OCI-LY1 (cell line): ENCODE data around the gene SUPT5H.

Experiments
- H2AFZ ChIP-seq: fragments of 200-600 bp; sonication (generic), shearing (Covaris generic); 2 replicates; pipeline ENCODE4 v1.6.0; 2014; ENCODE audit warnings: antibody characterized with exemption, mild to moderate bottlenecking, low read length
- H3F3A ChIP-seq: fragments of 200-600 bp; sonication (generic), shearing (Covaris generic); 2 replicates; pipeline ENCODE4 v1.6.0; 2014; ENCODE audit warnings: mild to moderate bottlenecking, antibody characterized with exemption, low read length, moderate library complexity; ENCODE audit not compliant: insufficient read depth
- H3K27ac ChIP-seq: fragments of 200-600 bp; sonication (generic); 2 replicates; pipeline ENCODE4 v1.5.1; 2014; ENCODE audit warnings: low read length, mixed run types, mild to moderate bottlenecking, low read depth; ENCODE audit not compliant: poor library complexity, severe bottlenecking
- H3K27me3 ChIP-seq: fragments of 200-600 bp; sonication (generic); 2 replicates; pipeline ENCODE4 v1.6.0; 2014; ENCODE audit warnings: antibody characterized with exemption, mild to moderate bottlenecking, low read length, moderate library complexity; ENCODE audit not compliant: insufficient read depth
- H3K36me3 ChIP-seq: fragments of 200-600 bp; sonication (generic); 2 replicates; pipeline ENCODE4 v1.6.1; 2014; ENCODE audit warnings: mild to moderate bottlenecking, antibody characterized with exemption, low read length, moderate library complexity, mixed read lengths; ENCODE audit not compliant: insufficient read depth
- H3K4me1 ChIP-seq: fragments of 200-600 bp; sonication (generic); 2 replicates; pipeline ENCODE4 v1.5.1; 2014; ENCODE audit warnings: mild to moderate bottlenecking, low read length, moderate library complexity; ENCODE audit not compliant: insufficient read depth, severe bottlenecking
- H3K4me2 ChIP-seq: fragments of 200-600 bp; sonication (generic), shearing (Covaris generic); 2 replicates; pipeline ENCODE4 v1.6.1; 2014; ENCODE audit warnings: low read length
- H3K4me3 ChIP-seq: fragments of 200-600 bp; sonication (generic); 2 replicates; pipeline ENCODE4 v1.5.1; 2014; ENCODE audit warnings: low read length, low read depth, mild to moderate bottlenecking, mixed read lengths; ENCODE audit not compliant: poor library complexity, severe bottlenecking
- H3K79me2 ChIP-seq: fragments of 200-600 bp; shearing (Covaris generic); 2 replicates; pipeline ENCODE4 v1.6.1; 2016; ENCODE audit warnings: mixed run types, low read length, mixed read lengths; ENCODE audit not compliant: insufficient read depth
- H3K9ac ChIP-seq: fragments of 200-600 bp; sonication (generic), shearing (Covaris generic); 2 replicates; pipeline ENCODE4 v1.6.1; 2014; ENCODE audit warnings: mild to moderate bottlenecking, low read length, mixed read lengths
- H3K9me2 ChIP-seq: fragments of 200-600 bp; sonication (generic), shearing (Covaris generic); 2 replicates; pipeline ENCODE4 v1.6.1; 2014; ENCODE audit warnings: low read depth, mild to moderate bottlenecking, low read length, mixed read lengths
- H3K9me3 ChIP-seq: fragments of 200-600 bp; shearing (Covaris generic); 2 replicates; pipeline ENCODE4 v1.6.1; 2014; ENCODE audit warnings: low read length, mixed read lengths
- H4K20me1 ChIP-seq: fragments of 200-600 bp; sonication (generic), shearing (Covaris generic); 2 replicates; pipeline ENCODE4 v1.6.0; 2016; ENCODE audit warnings: mild to moderate bottlenecking, low read length; ENCODE audit not compliant: insufficient read depth
- EZH2 ChIP-seq: fragments of 200-600 bp; sonication (generic), shearing (Covaris generic); IDR thresholded peaks from 2 replicates; pipeline ENCODE4 v1.8.0; 2017; ENCODE audit warnings: borderline replicate concordance, mixed run types, mild to moderate bottlenecking, antibody characterized with exemption, low read length, moderate library complexity, mixed read lengths
- TF ChIP-seq, protein P1 (sequence below): fragments of 200-600 bp; sonication (generic), shearing (Covaris generic); IDR thresholded peaks from 2 replicates; pipeline ENCODE4 v1.5.1; 2017; ENCODE audit warnings: mild to moderate bottlenecking, antibody characterized with exemption, low read length, moderate library complexity, mixed read lengths

The SUPT5H gene

GRCh38 chr19:39518975-39519374, 73.6 kb downstream of the SUPT5H start:
- H3K36me3 ChIP-seq = no peaks in the 10 kb centered on the region
- no peak overlapping the region for H2AFZ ChIP-seq
- H3K4me1 ChIP-seq = peaks cover 46% of the 10 kb centered on the region
- H3K4me3 ChIP-seq = no peak overlapping the region
- H3K4me2 ChIP-seq = no peak overlapping the region
- H3K9me2 ChIP-seq = no peaks in the 10 kb centered on the region
- H3K9me3 ChIP-seq = no peaks in the 10 kb centered on the region
- H3K79me2 ChIP-seq = no peaks in the 10 kb centered on the region
- no peak overlapping the region for H3K9ac ChIP-seq
- peaks cover 12% of the 10 kb centered on the region for H3K27me3 ChIP-seq
- no peak overlapping the region for H3K27ac ChIP-seq
- no peaks in the 10 kb centered on the region for H4K20me1 ChIP-seq
- H3F3A ChIP-seq = no peaks in the 10 kb centered on the region
- TF ChIP-seq EZH2 = no peak

DNA sequence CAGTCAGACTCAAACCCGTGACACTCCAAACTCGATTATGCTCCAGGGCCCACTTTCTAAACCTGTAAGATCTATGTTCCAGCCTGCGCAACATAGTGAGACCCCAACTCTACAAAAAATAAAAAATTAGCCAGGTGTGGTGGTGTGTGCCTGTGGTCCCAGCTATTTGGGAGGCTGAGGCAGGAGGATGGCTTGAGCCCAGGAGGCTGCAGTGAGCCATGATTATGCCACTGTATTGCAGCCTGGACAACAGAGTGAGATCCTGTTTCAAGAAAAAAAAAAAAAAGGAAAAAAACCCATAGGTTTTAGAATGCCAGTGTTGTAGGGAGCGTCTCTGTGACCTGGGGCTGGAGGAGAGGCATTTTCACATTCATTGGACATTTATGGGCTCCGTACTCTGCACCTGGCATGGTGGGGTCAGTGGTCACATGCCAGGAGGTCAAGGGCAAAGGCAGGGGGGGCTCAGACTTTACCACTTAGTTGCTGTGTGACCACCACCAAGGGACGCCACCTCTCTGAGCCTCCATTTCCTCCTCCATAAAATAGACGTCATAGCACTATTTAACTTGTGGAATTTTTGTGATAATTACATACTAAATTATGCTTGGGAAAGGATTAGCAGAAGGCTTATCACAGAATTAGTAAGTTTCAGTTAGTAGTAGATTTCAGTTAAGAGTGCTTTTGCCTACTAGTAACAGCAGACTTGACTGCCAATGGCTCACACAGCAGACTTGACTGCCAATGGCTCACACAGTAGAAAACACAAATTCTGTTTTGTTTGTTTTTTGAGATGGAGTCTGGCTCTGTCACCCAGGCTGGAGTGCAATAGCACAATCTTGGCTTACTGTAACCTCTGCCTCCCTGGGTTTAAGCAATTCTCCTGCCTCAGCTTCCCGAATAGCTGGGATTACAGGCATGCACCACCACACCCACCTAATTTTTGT, 75.4 kb downstream of the SUPT5H start:
- Histone ChIP-seq H4K20me1 (no peaks in the 10 kb centered on the region), H3K79me2 (no peaks in the 10 kb centered on the region), H3K4me3 (no peak overlapping the region), H3K9me2 (no peaks in the 10 kb centered on the region), H3K36me3 (no peaks in the 10 kb centered on the region), H3K4me2 (no peak overlapping the region), H3K27me3 (0 out of 2 replicates have a peak, but pooled peaks cover 6% of the 10 kb centered on the region), H3K27ac (no peak overlapping the region), H3K9ac (no peak overlapping the region), H2AFZ (no peak overlapping the region), H3K9me3 (no peaks in the 10 kb centered on the region), H3F3A (no peaks in the 10 kb centered on the region), H3K4me1 (peaks cover 36% of the 10 kb centered on the region)
- TF ChIP-seq, protein P1, sequence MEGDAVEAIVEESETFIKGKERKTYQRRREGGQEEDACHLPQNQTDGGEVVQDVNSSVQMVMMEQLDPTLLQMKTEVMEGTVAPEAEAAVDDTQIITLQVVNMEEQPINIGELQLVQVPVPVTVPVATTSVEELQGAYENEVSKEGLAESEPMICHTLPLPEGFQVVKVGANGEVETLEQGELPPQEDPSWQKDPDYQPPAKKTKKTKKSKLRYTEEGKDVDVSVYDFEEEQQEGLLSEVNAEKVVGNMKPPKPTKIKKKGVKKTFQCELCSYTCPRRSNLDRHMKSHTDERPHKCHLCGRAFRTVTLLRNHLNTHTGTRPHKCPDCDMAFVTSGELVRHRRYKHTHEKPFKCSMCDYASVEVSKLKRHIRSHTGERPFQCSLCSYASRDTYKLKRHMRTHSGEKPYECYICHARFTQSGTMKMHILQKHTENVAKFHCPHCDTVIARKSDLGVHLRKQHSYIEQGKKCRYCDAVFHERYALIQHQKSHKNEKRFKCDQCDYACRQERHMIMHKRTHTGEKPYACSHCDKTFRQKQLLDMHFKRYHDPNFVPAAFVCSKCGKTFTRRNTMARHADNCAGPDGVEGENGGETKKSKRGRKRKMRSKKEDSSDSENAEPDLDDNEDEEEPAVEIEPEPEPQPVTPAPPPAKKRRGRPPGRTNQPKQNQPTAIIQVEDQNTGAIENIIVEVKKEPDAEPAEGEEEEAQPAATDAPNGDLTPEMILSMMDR = no peak
- TF ChIP-seq EZH2 = no peak

- no peak overlapping the region for H3K27ac ChIP-seq
- TF ChIP-seq, protein P1 = no peak
- TF ChIP-seq EZH2 = no peak
Measured at GRCh38 chr19:39524495-39524894, 79.1 kb downstream of the SUPT5H start.

GRCh38 chr19:39525205-39525604, 79.8 kb downstream of the SUPT5H start:
- TF ChIP-seq, protein P1 = no peak
- TF ChIP-seq EZH2 = no peak
- H4K20me1 ChIP-seq = no peaks in the 10 kb centered on the region
- no peaks in the 10 kb centered on the region for H3K9me2 ChIP-seq
- H3K9me3 ChIP-seq = no peaks in the 10 kb centered on the region
- H3K27me3 ChIP-seq = no peaks in the 10 kb centered on the region
- H3K4me2 ChIP-seq = no peak overlapping the region
- H3K4me3 ChIP-seq = no peak overlapping the region
- no peak overlapping the region for H3K27ac ChIP-seq
- H3F3A ChIP-seq = no peaks in the 10 kb centered on the region
- no peaks in the 10 kb centered on the region for H3K79me2 ChIP-seq
- peaks cover 15% of the 10 kb centered on the region for H3K4me1 ChIP-seq
- no peak overlapping the region for H3K9ac ChIP-seq
- H3K36me3 ChIP-seq = no peaks in the 10 kb centered on the region
- H2AFZ ChIP-seq = no peak overlapping the region

More at GRCh38 chr19:39524495-39524894, 79.1 kb downstream of the SUPT5H start:
- H3K9me3 ChIP-seq = no peaks in the 10 kb centered on the region
- H3K27me3 ChIP-seq = no peaks in the 10 kb centered on the region
- no peaks in the 10 kb centered on the region for H3F3A ChIP-seq
- peaks cover 22% of the 10 kb centered on the region for H3K4me1 ChIP-seq
- H3K4me2 ChIP-seq = no peak overlapping the region
- no peaks in the 10 kb centered on the region for H3K36me3 ChIP-seq
- no peaks in the 10 kb centered on the region for H4K20me1 ChIP-seq
- H3K9me2 ChIP-seq = no peaks in the 10 kb centered on the region
- H3K79me2 ChIP-seq = no peaks in the 10 kb centered on the region
- no peak overlapping the region for H2AFZ ChIP-seq
- H3K9ac ChIP-seq = no peak overlapping the region
- no peak overlapping the region for H3K4me3 ChIP-seq
